ENCODE results near the gene RAMP1. TPM values are rescaled to one million over a fixed set of nuclear protein-coding genes. Genes with fewer than 3 reads are reported as not detected.

RAMP1 gene
- total RNA-seq, 1 donor from 2014 or later = 3.9 TPM

GRCh38 chr2:237886685-237887481, 27.5 kb downstream of the RAMP1 start:
- no peak overlapping the region for H3K27ac Mint-ChIP-seq
- no peaks in the 10 kb centered on the region for H3K9me3 Mint-ChIP-seq
- DNase-seq (no peak), ATAC-seq (ENCODE audit: low read depth) (peak; percentile 59)
- H3K4me1 Mint-ChIP-seq = peaks cover 16% of the 10 kb centered on the region
- intact Hi-C loops (cut with micrococcal nuclease) = no loop called here
- TF ChIP-seq CTCF (IDR thresholded peaks at IDR 0.05) = no peak
- CTCF ChIA-PET = no interaction called here
- H3K36me3 Mint-ChIP-seq (ENCODE audit: low read depth) = no peaks in the 10 kb centered on the region
- H3K27me3 Mint-ChIP-seq = no peaks in the 10 kb centered on the region
- POLR2A ChIA-PET = interaction anchor here (0.9 kb wide), 2 partner anchors 18 kb away, joined by 3 read pairs; no protein-coding TSS in a partner anchor
- no peak overlapping the region for H3K4me3 Mint-ChIP-seq

GRCh38 chr2:237888389-237888788, 29.0 kb downstream of the RAMP1 start:
- Mint-ChIP-seq H3K4me3 (no peak overlapping the region), H3K4me1 (peaks cover 26% of the 10 kb centered on the region), H3K27ac (no peak overlapping the region), H3K36me3 (ENCODE audit: low read depth) (no peaks in the 10 kb centered on the region), H3K27me3 (no peaks in the 10 kb centered on the region), H3K9me3 (no peaks in the 10 kb centered on the region)
- CTCF ChIA-PET = no interaction called here
- DNase-seq (no peak), ATAC-seq (ENCODE audit: low read depth) (no peak)
- TF ChIP-seq CTCF (IDR thresholded peaks at IDR 0.05) = no peak
- intact Hi-C loops (cut with micrococcal nuclease) = no loop called here
- POLR2A ChIA-PET = no interaction called here

GRCh38 chr2:237889016-237889415, 29.6 kb downstream of the RAMP1 start:
- Mint-ChIP-seq H3K4me1 (peaks cover 28% of the 10 kb centered on the region), H3K4me3 (no peak overlapping the region), H3K9me3 (no peaks in the 10 kb centered on the region), H3K36me3 (ENCODE audit: low read depth) (no peaks in the 10 kb centered on the region), H3K27me3 (no peaks in the 10 kb centered on the region), H3K27ac (no peak overlapping the region)
- TF ChIP-seq CTCF (IDR thresholded peaks at IDR 0.05) = no peak
- DNase-seq = no peak
- intact Hi-C loops (cut with micrococcal nuclease) = no loop called here
- CTCF ChIA-PET = no interaction called here
- POLR2A ChIA-PET = no interaction called here
- ATAC-seq (ENCODE audit: low read depth) = no peak

- intact Hi-C loops (cut with micrococcal nuclease) = loop anchor here (2.0 to 10.0 kb wide), 2 partner anchors 15 to 175 kb away; partner anchors contain the start of gene SCLY
- DNase-seq (no peak), ATAC-seq (ENCODE audit: low read depth) (no peak)
- H3K27me3 Mint-ChIP-seq = no peaks in the 10 kb centered on the region
- POLR2A ChIA-PET = interaction anchor here (0.6 to 1.3 kb wide), 4 partner anchors 9 to 41 kb away, joined by 3 to 4 read pairs (median 4); no protein-coding TSS in a partner anchor
- no peaks in the 10 kb centered on the region for H3K36me3 Mint-ChIP-seq (ENCODE audit: low read depth)
- no peak overlapping the region for H3K4me3 Mint-ChIP-seq
- H3K9me3 Mint-ChIP-seq = no peaks in the 10 kb centered on the region
- peak overlapping the region; percentile 76 for H3K27ac Mint-ChIP-seq
- CTCF ChIA-PET = interaction anchor here (0.7 kb wide), 1 partner anchor 14 kb away, joined by 3 read pairs; no protein-coding TSS in a partner anchor
- H3K4me1 Mint-ChIP-seq = peaks cover 28% of the 10 kb centered on the region
- TF ChIP-seq CTCF (IDR thresholded peaks at IDR 0.05) = no peak
Observed at GRCh38 chr2:237889811-237890210, 30.4 kb downstream of the RAMP1 start.

GRCh38 chr2:237892478-237892877, 33.1 kb downstream of the RAMP1 start:
- TF ChIP-seq CTCF (IDR thresholded peaks at IDR 0.05) = no peak
- Mint-ChIP-seq H3K27ac (no peak overlapping the region), H3K9me3 (no peaks in the 10 kb centered on the region), H3K27me3 (no peaks in the 10 kb centered on the region), H3K4me3 (peak overlapping the region; percentile 28), H3K36me3 (ENCODE audit: low read depth) (no peaks in the 10 kb centered on the region), H3K4me1 (peaks cover 29% of the 10 kb centered on the region)
- ChIA-PET POLR2A (interaction anchor here (0.5 to 1.4 kb wide), 2 partner anchors 12 to 82 kb away, joined by 4 to 6 read pairs; no protein-coding TSS in a partner anchor), CTCF (no interaction called here)
- ATAC-seq (ENCODE audit: low read depth) = no peak
- no peak for DNase-seq
- intact Hi-C loops (cut with micrococcal nuclease) = loop anchor here (10.0 kb wide), 1 partner anchor 172 kb away; the partner anchor contains the start of gene SCLY

All from activated B cell treated with CpG ODN at 0.5 μM for 24 hours (primary cell).